Stimulated activated CD8-positive, alpha-beta memory T cell treated with anti-CD3 and anti-CD28 coated beads, Interleukin-4, amount 100 ng/mL, for 1 hour (primary cell): ENCODE data around the gene TRERF1.

Source experiments
- DNase-seq, 2 donors: peaks; one replicate each; pipeline ENCODE4 v3.0.0-alpha.2; 2020; ENCODE audit warnings: low read depth in 2 of 2, low spot score in 1 of 2

Gene TRERF1

GRCh38 chr6:42394881-42395620, 56.7 kb downstream of the TRERF1 start:
- no peak for DNase-seq

- no peak for DNase-seq
These were observed 57.6 kb downstream of the TRERF1 start for GRCh38 chr6:42394151-42394550.

GRCh38 chr6:42393339-42393738, 58.4 kb downstream of the TRERF1 start:
- no peak for DNase-seq

GRCh38 chr6:42392833-42393232, 58.9 kb downstream of the TRERF1 start:
- DNase-seq, result no peak

- no peak for DNase-seq
These were observed 60.3 kb downstream of the TRERF1 start for GRCh38 chr6:42391441-42391840.

- DNase-seq, result no peak
These were observed 61.3 kb downstream of the TRERF1 start for GRCh38 chr6:42390228-42390934.

GRCh38 chr6:42389736-42390135, 62.0 kb downstream of the TRERF1 start:
- DNase-seq, result no peak

GRCh38 chr6:42388046-42388445, 63.7 kb downstream of the TRERF1 start:
- DNase-seq, result no peak

GRCh38 chr6:42387336-42387735, 64.4 kb downstream of the TRERF1 start:
- no peak for DNase-seq

GRCh38 chr6:42385339-42385738, 66.4 kb downstream of the TRERF1 start:
- DNase-seq, result no peak

GRCh38 chr6:42383421-42384205, 68.1 kb downstream of the TRERF1 start:
- no peak for DNase-seq

- no peak for DNase-seq
These were observed 69.9 kb downstream of the TRERF1 start for GRCh38 chr6:42381850-42382249.

GRCh38 chr6:42380228-42380979, 71.3 kb downstream of the TRERF1 start:
- DNase-seq, result no peak

- DNase-seq, result no peak
These were observed 73.2 kb downstream of the TRERF1 start for GRCh38 chr6:42378536-42378935.

- DNase-seq, result no peak
These were observed 73.6 kb downstream of the TRERF1 start for GRCh38 chr6:42378125-42378524.

- DNase-seq, result no peak
These were observed 76.6 kb downstream of the TRERF1 start for GRCh38 chr6:42375007-42375635.

GRCh38 chr6:42374018-42374669, 77.6 kb downstream of the TRERF1 start:
- no peak for DNase-seq

- no peak for DNase-seq
These were observed 79.0 kb downstream of the TRERF1 start for GRCh38 chr6:42372699-42373098.

GRCh38 chr6:42370323-42370985, 81.3 kb downstream of the TRERF1 start:
- DNase-seq, result no peak

- no peak for DNase-seq
These were observed 82.2 kb downstream of the TRERF1 start for GRCh38 chr6:42369568-42369967.
